ENCODE data around the gene ITGAE. TPM values are rescaled to one million over a fixed set of nuclear protein-coding genes. Genes with fewer than 3 reads are reported as not detected.

Gene ITGAE
- total RNA-seq, 4 donors from 2014 or later, result 5.7 to 40.5 (median 26.9) TPM

- TF ChIP-seq CTCF (IDR thresholded peaks at IDR 0.05) (no peak), POLR2A (IDR thresholded peaks at IDR 0.05) (no peak)
Measured at GRCh38 chr17:3838206-3838605, 37.2 kb upstream of the ITGAE start.

GRCh38 chr17:3836551-3836950, 35.6 kb upstream of the ITGAE start:
- WGBS, 2 donors, result 87 to 91% methylated on average over 9 to 10 of the region's 10 CpGs
- Histone ChIP-seq H3K4me3 (no peak overlapping the region), H3K4me1 (peaks cover 0 to 20% (median 0%) of the 10 kb centered on the region in 3 donors), H3K36me3 (peaks cover 7 to 91% (median 10%) of the 10 kb centered on the region in 3 donors), H3K27ac (no peak overlapping the region), H3K9me3 (no peaks in the 10 kb centered on the region), H3K27me3 (no peaks in the 10 kb centered on the region)
- TF ChIP-seq POLR2A (IDR thresholded peaks at IDR 0.05), result no peak
- TF ChIP-seq CTCF (IDR thresholded peaks at IDR 0.05), result no peak
- DNase-seq, result no peak
- intact Hi-C loops (cut with DNase I), result no loop called here

More at GRCh38 chr17:3838206-3838605, 37.2 kb upstream of the ITGAE start:
- peaks cover 0 to 21% (median 0%) of the 10 kb centered on the region in 3 donors for H3K4me1 ChIP-seq
- H3K36me3 ChIP-seq, result peaks cover 3 to 100% (median 18%) of the 10 kb centered on the region in 3 donors
- intact Hi-C loops (cut with DNase I), result no loop called here
- H3K27me3 ChIP-seq, result no peaks in the 10 kb centered on the region
- DNase-seq, result no peak
- no peaks in the 10 kb centered on the region for H3K9me3 ChIP-seq
- 72 to 84% methylated on average over 7 to 12 of the region's 12 CpGs for WGBS, 2 donors
- no peak overlapping the region for H3K4me3 ChIP-seq
- peak overlapping the region in 2 of 4 donors; percentile 30 to 31 for H3K27ac ChIP-seq

- Histone ChIP-seq H3K9me3 (no peaks in the 10 kb centered on the region), H3K4me3 (no peak overlapping the region), H3K27ac (no peak overlapping the region), H3K36me3 (peaks cover 6 to 85% (median 7%) of the 10 kb centered on the region in 3 donors), H3K27me3 (no peaks in the 10 kb centered on the region), H3K4me1 (peaks cover 0 to 20% (median 0%) of the 10 kb centered on the region in 3 donors)
- TF ChIP-seq CTCF (IDR thresholded peaks at IDR 0.05) (no peak), POLR2A (IDR thresholded peaks at IDR 0.05) (no peak)
- 84 to 85% methylated on average over 12 to 14 of the region's 14 CpGs for WGBS, 2 donors
- intact Hi-C loops (cut with DNase I), result no loop called here
- DNase-seq, result no peak
Measured at GRCh38 chr17:3835410-3836229, 34.6 kb upstream of the ITGAE start.

GRCh38 chr17:3834811-3835210, 33.8 kb upstream of the ITGAE start:
- TF ChIP-seq CTCF (IDR thresholded peaks at IDR 0.05) (no peak), POLR2A (IDR thresholded peaks at IDR 0.05) (no peak)
- intact Hi-C loops (cut with DNase I), result no loop called here
- H3K9me3 ChIP-seq, result no peaks in the 10 kb centered on the region
- no peaks in the 10 kb centered on the region for H3K27me3 ChIP-seq
- peaks cover 0 to 20% (median 0%) of the 10 kb centered on the region in 3 donors for H3K4me1 ChIP-seq
- H3K27ac ChIP-seq, result no peak overlapping the region
- H3K36me3 ChIP-seq, result peaks cover 3 to 85% (median 7%) of the 10 kb centered on the region in 3 donors
- H3K4me3 ChIP-seq, result no peak overlapping the region
- no peak for DNase-seq
- 76 to 87% methylated on average over 4 of the region's 4 CpGs for WGBS, 2 donors

GRCh38 chr17:3828852-3829232, 27.9 kb upstream of the ITGAE start:
- intact Hi-C loops (cut with DNase I), result loop anchor here (10.0 kb wide), 1 partner anchor 94 kb away; no protein-coding TSS in a partner anchor
- TF ChIP-seq CTCF (IDR thresholded peaks at IDR 0.05), result no peak
- TF ChIP-seq POLR2A (IDR thresholded peaks at IDR 0.05), result no peak
- H3K27ac ChIP-seq, result peak overlapping the region in 3 of 4 donors; percentile 38 to 79 (median 74)
- DNase-seq, result no peak
- peaks cover 0 to 14% (median 3%) of the 10 kb centered on the region in 3 donors for H3K4me1 ChIP-seq
- no peaks in the 10 kb centered on the region for H3K27me3 ChIP-seq
- 82 to 85% methylated on average over 5 to 7 of the region's 7 CpGs for WGBS, 2 donors
- no peak overlapping the region for H3K4me3 ChIP-seq
- peaks cover 18 to 85% (median 26%) of the 10 kb centered on the region in 3 donors for H3K36me3 ChIP-seq
- no peaks in the 10 kb centered on the region for H3K9me3 ChIP-seq
